Panc1 (cell line): Measurements from ENCODE around the gene NDUFV2. TPM values are rescaled to one million over a fixed set of nuclear protein-coding genes. Genes with fewer than 3 reads are reported as not detected.

Source experiments
- ATAC-seq: fragments of 200-7000 bp; cut with Tn5 transposase; 2 replicates; pipeline ENCODE4 v1.9.1; 2020; ENCODE audit warnings: mild to moderate bottlenecking, moderate library complexity
- BruUV-seq: library from RNA; stranded (reverse); fragments of 400-500 nt; replicated peaks from 2 replicates; lab custom pipeline; 2021; lab: Mats Ljungman, UMichigan
- CTCF ChIA-PET: fragments of 300-600 bp; sonication (Branson Sonifier 250); formaldehyde crosslinking; loops from one replicate; lab custom pipeline; 2022; ENCODE audit warnings: antibody characterized with exemption; lab: Charles Lee
- POLR2A ChIA-PET: fragments of 300-600 bp; sonication (Branson Sonifier 250); formaldehyde crosslinking; loops from one replicate; lab custom pipeline; 2022; ENCODE audit warnings: antibody characterized with exemption; lab: Charles Lee
- DNase-seq: peaks from one replicate; pipeline ENCODE4 v3.0.0-alpha.2; 2010; ENCODE audit warnings: low read depth, low spot score
- H3K27ac ChIP-seq: 2 replicates; pipeline ENCODE4 v1.5.1; 2011; ENCODE audit warnings: mild to moderate bottlenecking, low read length, inconsistent platforms
- H3K27me3 ChIP-seq: fragments of 200-500 bp; sonication (Bioruptor generic); 2 replicates; pipeline ENCODE4 v1.6.0; 2014; ENCODE audit warnings: low read length, inconsistent platforms; ENCODE audit not compliant: control insufficient read depth, insufficient read depth
- H3K36me3 ChIP-seq: fragments of 200-500 bp; sonication (Bioruptor generic); 2 replicates; pipeline ENCODE4 v1.5.1; 2014; ENCODE audit warnings: inconsistent platforms, mild to moderate bottlenecking, low read length, moderate library complexity; ENCODE audit not compliant: control insufficient read depth, insufficient read depth
- H3K4me1 ChIP-seq: 2 replicates; pipeline ENCODE4 v1.5.1; 2011; ENCODE audit warnings: inconsistent platforms, mild to moderate bottlenecking, low read length, moderate library complexity; ENCODE audit not compliant: control insufficient read depth, insufficient read depth
- H3K4me3 ChIP-seq, 2 experiments: 2 replicates each; pipeline ENCODE4 v1.5.1; 2011 to 2012; ENCODE audit warnings: low read depth in 2 of 2, low read length in 2 of 2, mild to moderate bottlenecking in 2 of 2, inconsistent platforms in 1 of 2, moderate library complexity in 1 of 2
- H3K9me3 ChIP-seq: fragments of 200-500 bp; sonication (Bioruptor generic); 2 replicates; pipeline ENCODE4 v1.5.1; 2014; ENCODE audit warnings: low read depth, mild to moderate bottlenecking, inconsistent platforms, low read length, moderate library complexity; ENCODE audit not compliant: control insufficient read depth, insufficient read depth
- CTCF ChIP-seq: fragments of 450-650 bp; IDR thresholded peaks from 2 replicates; pipeline ENCODE4 v1.5.1; 2017; ENCODE audit warnings: mild to moderate bottlenecking
- POLR2AphosphoS5 ChIP-seq: IDR thresholded peaks from 2 replicates; pipeline ENCODE4 v1.6.1; 2012; ENCODE audit warnings: mild to moderate bottlenecking, low read depth, low read length, moderate library complexity
- REST ChIP-seq, 2 experiments: IDR thresholded peaks; 2 replicates each; pipeline ENCODE4 v1.6.1; 2011 to 2012; ENCODE audit warnings: low read depth in 2 of 2, control low read depth in 1 of 2, low read length in 1 of 2, mild to moderate bottlenecking in 1 of 2, moderate library complexity in 1 of 2; ENCODE audit not compliant: insufficient read depth in 1 of 2
- SIN3A ChIP-seq: IDR thresholded peaks from 2 replicates; pipeline ENCODE4 v1.6.1; 2012; ENCODE audit warnings: low read depth, mild to moderate bottlenecking, low read length, moderate library complexity, borderline replicate concordance; ENCODE audit not compliant: insufficient read depth
- TCF7L2 ChIP-seq: IDR thresholded peaks from 2 replicates; pipeline ENCODE4 v1.6.1; 2011; ENCODE audit warnings: mild to moderate bottlenecking, low read depth, low read length, inconsistent platforms
- in situ Hi-C: cut with HindIII; loops from 2 replicates; pipeline ENCODE4 v1.10.0; 2016; ENCODE audit warnings: low sequenced_read_pairs, low pct_unique_long_range_greater_than_20kb
- intact Hi-C: fragments of 100-400 bp; cut with micrococcal nuclease; formaldehyde crosslinking; loops from one replicate; pipeline ENCODE4 v1.10.0; 2022; ENCODE audit not compliant: unreplicated experiment
- total RNA-seq: library from RNA; stranded (reverse); gene quantifications from one replicate; pipeline ENCODE4 v1.2.1, GENCODE V29; 2021; ENCODE audit not compliant: unreplicated experiment

The NDUFV2 gene
- total RNA-seq, 1 experiment from 2014 or later: 157 TPM

- DNase-seq (no peak), ATAC-seq (no peak)
- intact Hi-C loops (no loop called here), in situ Hi-C loops (no loop called here)
- Histone ChIP-seq H3K4me1 (peaks cover 47% of the 10 kb centered on the region), H3K9me3 (no peaks in the 10 kb centered on the region), H3K4me3 (peak overlapping the region; percentile 66 to 77), H3K36me3 (peaks cover 5% of the 10 kb centered on the region), H3K27ac (peak overlapping the region; percentile 93), H3K27me3 (no peaks in the 10 kb centered on the region)
- ChIA-PET CTCF (interaction anchor here (0.6 kb wide), 2 partner anchors 262 to 452 kb away, joined by 5 to 11 read pairs; no protein-coding TSS in a partner anchor), POLR2A (no interaction called here)
- BruUV-seq: no TSS peak
- TF ChIP-seq SIN3A (no peak), REST (IDR thresholded peaks at IDR 0.05; ENCODE audit: insufficient read depth in 1 of 2, low read depth in 2 of 2, low read length in 1 of 2) (no peak), CTCF (no peak), TCF7L2 (no peak), POLR2AphosphoS5 (no peak)
These were observed 1.9 kb downstream of the NDUFV2 start for GRCh38 chr18:9104244-9104901.

GRCh38 chr18:9105420-9105819, 2.9 kb downstream of the NDUFV2 start:
- POLR2A ChIA-PET: no interaction called here
- intact Hi-C loops: no loop called here
- no TSS peak for BruUV-seq
- no peak for ATAC-seq
- Histone ChIP-seq H3K27me3 (no peaks in the 10 kb centered on the region), H3K9me3 (no peaks in the 10 kb centered on the region), H3K4me1 (peaks cover 57% of the 10 kb centered on the region), H3K27ac (no peak overlapping the region; the same call in 1 of the 2 replicates), H3K4me3 (peak overlapping the region in 1 of 2 experiments; percentile 66; a peak in 2 of 4 replicates), H3K36me3 (peaks cover 5% of the 10 kb centered on the region)
- no peak for DNase-seq
- TF ChIP-seq SIN3A: no peak
- no peak for TF ChIP-seq REST (IDR thresholded peaks at IDR 0.05; ENCODE audit: insufficient read depth in 1 of 2, low read depth in 2 of 2, low read length in 1 of 2)
- TF ChIP-seq POLR2AphosphoS5: no peak
- TF ChIP-seq TCF7L2: no peak
- TF ChIP-seq CTCF: no peak
- in situ Hi-C loops: no loop called here
- CTCF ChIA-PET: interaction anchor here (0.6 kb wide), 1 partner anchor 35 kb away, joined by 3 read pairs; no protein-coding TSS in a partner anchor
